SK-N-SH treated with all-trans-retinoic acid at 6 μM for 48 hours (cell line): ENCODE results near the gene ZNF410.

Experiments
- ATAC-seq: fragments of 200-7000 bp; cut with Tn5 transposase; 3 replicates; pipeline ENCODE4 v1.9.1; 2020; ENCODE audit warnings: mild to moderate bottlenecking, moderate library complexity
- ARNTL ChIP-seq: fragments of 450-650 bp; formaldehyde crosslinking; IDR thresholded peaks from 2 replicates; pipeline ENCODE4 v1.5.0; 2020; ENCODE audit warnings: low read depth, mild to moderate bottlenecking, moderate library complexity, borderline replicate concordance
- BACH2 ChIP-seq: fragments of 250-450 bp; sonication (Bioruptor Pico); IDR thresholded peaks from 2 replicates; pipeline ENCODE4 v1.9.0; 2021; ENCODE audit warnings: mild to moderate bottlenecking, borderline replicate concordance
- CREB5 ChIP-seq: fragments of 250-450 bp; sonication (Bioruptor Pico); IDR thresholded peaks from 2 replicates; pipeline ENCODE4 v1.5.1; 2020; ENCODE audit warnings: low read depth, mild to moderate bottlenecking, moderate library complexity
- CSDC2 ChIP-seq: fragments of 250-450 bp; sonication (Bioruptor Pico); IDR thresholded peaks from 2 replicates; pipeline ENCODE4 v1.5.0; 2020; ENCODE audit warnings: mild to moderate bottlenecking, moderate library complexity
- ESRRG ChIP-seq: fragments of 250-450 bp; sonication (Bioruptor Pico); IDR thresholded peaks from 2 replicates; pipeline ENCODE4 v1.6.1; 2021; ENCODE audit warnings: mild to moderate bottlenecking
- GLIS3 ChIP-seq: fragments of 250-450 bp; sonication (Bioruptor Pico); IDR thresholded peaks from 2 replicates; pipeline ENCODE4 v1.5.0; 2020; ENCODE audit warnings: mild to moderate bottlenecking, moderate library complexity
- OSR1 ChIP-seq: fragments of 250-450 bp; sonication (Bioruptor Pico); IDR thresholded peaks from 2 replicates; pipeline ENCODE4 v1.8.0; 2022; ENCODE audit warnings: moderate library complexity, mild to moderate bottlenecking, inconsistent platforms
- PATZ1 ChIP-seq: fragments of 250-450 bp; sonication (Bioruptor Pico); IDR thresholded peaks from 2 replicates; pipeline ENCODE4 v1.8.0; 2020; ENCODE audit warnings: mild to moderate bottlenecking, moderate library complexity, borderline replicate concordance
- POU6F1 ChIP-seq: fragments of 250-450 bp; sonication (Bioruptor Pico); IDR thresholded peaks from 2 replicates; pipeline ENCODE4 v1.8.0; 2021; ENCODE audit warnings: low read depth, mild to moderate bottlenecking, moderate library complexity, borderline replicate concordance
- PPARA ChIP-seq: fragments of 250-450 bp; sonication (Bioruptor Pico); IDR thresholded peaks from 2 replicates; pipeline ENCODE4 v1.5.0; 2020; ENCODE audit warnings: mild to moderate bottlenecking, borderline replicate concordance
- RARB ChIP-seq: fragments of 250-450 bp; sonication (Bioruptor Pico); IDR thresholded peaks from 2 replicates; pipeline ENCODE4 v1.8.0; 2021; ENCODE audit warnings: mild to moderate bottlenecking, moderate library complexity
- SNAI2 ChIP-seq: fragments of 250-450 bp; sonication (Bioruptor Pico); IDR thresholded peaks from 2 replicates; pipeline ENCODE4 v1.5.0; 2020; ENCODE audit warnings: mild to moderate bottlenecking, moderate library complexity
- TCF4 ChIP-seq: fragments of 250-450 bp; sonication (Bioruptor Pico); IDR thresholded peaks from 2 replicates; pipeline ENCODE4 v1.8.0; 2021; ENCODE audit warnings: mild to moderate bottlenecking, moderate library complexity, borderline replicate concordance
- TOX ChIP-seq: fragments of 250-450 bp; sonication (Bioruptor Pico); IDR thresholded peaks from 2 replicates; pipeline ENCODE4 v1.8.0; 2021; ENCODE audit warnings: mild to moderate bottlenecking, moderate library complexity, borderline replicate concordance
- TSHZ2 ChIP-seq: fragments of 250-450 bp; sonication (Bioruptor Pico); IDR thresholded peaks from 2 replicates; pipeline ENCODE4 v1.5.0; 2020; ENCODE audit warnings: mild to moderate bottlenecking, moderate library complexity
- ZC3H10 ChIP-seq: fragments of 250-450 bp; sonication (Bioruptor Pico); IDR thresholded peaks from 2 replicates; pipeline ENCODE4 v1.5.1; 2021; ENCODE audit warnings: mild to moderate bottlenecking, moderate library complexity
- ZNF565 ChIP-seq: fragments of 450-650 bp; formaldehyde crosslinking; conservative IDR thresholded peaks from 2 replicates; pipeline ENCODE4 v1.5.0; 2020; ENCODE audit warnings: low read depth, mild to moderate bottlenecking, moderate library complexity
- ZNF70 ChIP-seq: fragments of 450-650 bp; formaldehyde crosslinking; IDR thresholded peaks from 2 replicates; pipeline ENCODE4 v1.5.0; 2020; ENCODE audit warnings: mild to moderate bottlenecking, moderate library complexity
- ZNF8 ChIP-seq: fragments of 450-650 bp; formaldehyde crosslinking; IDR thresholded peaks from 2 replicates; pipeline ENCODE4 v1.5.0; 2020; ENCODE audit warnings: mild to moderate bottlenecking, moderate library complexity

Gene ZNF410

GRCh38 chr14:73851567-73852382 is 34.9 kb upstream of the ZNF410 start, which contains the start of gene PTGR2:
TSS of gene PTGR2 (plus strand) at chr14:73851831. CDS start at chr14:73858863, 7,032 bp downstream.
- peak; percentile 94 for ATAC-seq
- TF ChIP-seq SNAI2 (no peak), TOX (no peak), BACH2 (CRISPR knock-in tag) (no peak), ZNF70 (CRISPR knock-in tag) (no peak), CREB5 (CRISPR knock-in tag) (no peak), TSHZ2 (CRISPR knock-in tag) (no peak), GLIS3 (no peak), POU6F1 (CRISPR knock-in tag) (no peak), PPARA (CRISPR knock-in tag) (no peak), ESRRG (CRISPR knock-in tag) (no peak), OSR1 (CRISPR knock-in tag) (no peak), RARB (no peak), PATZ1 (CRISPR knock-in tag) (no peak), TCF4 (CRISPR knock-in tag) (no peak)
- TF ChIP-seq, all 23 proteins: peak for 0

GRCh38 chr14:73859145-73859544 is 27.5 kb upstream of the ZNF410 start:
- TF ChIP-seq ARNTL (CRISPR knock-in tag): no peak
- TF ChIP-seq TSHZ2 (CRISPR knock-in tag): no peak
- no peak for TF ChIP-seq ZC3H10 (CRISPR knock-in tag)
- no peak for TF ChIP-seq CSDC2 (CRISPR knock-in tag)
- TF ChIP-seq TCF4 (CRISPR knock-in tag): no peak
- no peak for TF ChIP-seq ZNF565 (CRISPR knock-in tag)
- TF ChIP-seq ZNF8 (CRISPR knock-in tag): no peak
- no peak for TF ChIP-seq GLIS3
- TF ChIP-seq ZNF70 (CRISPR knock-in tag): no peak
- no peak for TF ChIP-seq PPARA (CRISPR knock-in tag)
- no peak for ATAC-seq
